ENCODE measurements around the gene GPATCH8.
A peak's percentile ranks its signal among the peaks of the same experiment; 100 is the strongest.

The GPATCH8 gene

DNA sequence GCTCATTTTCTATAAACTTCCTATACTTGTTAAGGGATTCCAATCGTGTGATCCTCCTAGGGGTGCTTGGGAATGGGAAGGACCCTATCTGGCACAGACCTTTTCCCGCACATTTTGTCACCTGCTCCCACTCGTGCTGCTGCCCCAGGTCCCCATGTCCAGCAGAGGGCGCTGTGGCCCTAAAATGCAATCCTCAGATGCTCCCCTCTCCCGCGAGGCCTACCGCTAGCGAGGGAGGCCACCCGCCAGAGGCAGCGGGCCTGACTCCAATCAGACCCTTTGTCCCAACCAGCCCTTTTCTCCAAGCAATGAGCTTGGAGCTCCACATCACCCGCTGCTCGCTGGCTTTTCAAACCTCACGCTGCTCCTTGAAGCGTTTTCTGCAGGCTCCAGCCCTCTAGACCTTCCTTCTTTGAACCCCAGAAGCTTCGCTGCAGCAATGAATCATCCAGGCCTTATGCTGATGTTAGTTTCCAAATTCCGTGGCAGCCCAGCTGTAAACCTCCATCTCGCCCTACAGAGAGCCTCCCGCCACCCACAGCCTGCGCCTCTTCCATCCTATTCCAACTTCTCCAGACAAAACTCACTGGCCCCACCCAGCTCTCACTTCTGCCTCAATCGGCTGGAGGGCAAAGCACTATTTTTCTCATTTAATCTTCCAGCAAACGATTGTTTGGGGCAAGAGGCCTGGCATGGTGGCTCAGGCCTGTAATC, 30.5 kb upstream of the GPATCH8 start:
- Histone ChIP-seq H3K36me3 (ENCODE audit: control insufficient read depth, insufficient read depth, low read length) (no peaks in the 10 kb centered on the region), H3K9me3 (ENCODE audit: control insufficient read depth, low read length) (no peaks in the 10 kb centered on the region), H3K4me2 (ENCODE audit: low read length) (no peak overlapping the region), H2AFZ (peak overlapping the region; percentile 93), H3K9ac (no peak overlapping the region), H3K27me3 (ENCODE audit: control insufficient read depth, insufficient read depth, low read length) (no peaks in the 10 kb centered on the region), H3K79me2 (no peaks in the 10 kb centered on the region), H3K4me3 (ENCODE audit: low read depth, low read length) (no peak overlapping the region), H3K27ac (no peak overlapping the region), H3K4me1 (no peaks in the 10 kb centered on the region)
- TF ChIP-seq, protein P1, sequence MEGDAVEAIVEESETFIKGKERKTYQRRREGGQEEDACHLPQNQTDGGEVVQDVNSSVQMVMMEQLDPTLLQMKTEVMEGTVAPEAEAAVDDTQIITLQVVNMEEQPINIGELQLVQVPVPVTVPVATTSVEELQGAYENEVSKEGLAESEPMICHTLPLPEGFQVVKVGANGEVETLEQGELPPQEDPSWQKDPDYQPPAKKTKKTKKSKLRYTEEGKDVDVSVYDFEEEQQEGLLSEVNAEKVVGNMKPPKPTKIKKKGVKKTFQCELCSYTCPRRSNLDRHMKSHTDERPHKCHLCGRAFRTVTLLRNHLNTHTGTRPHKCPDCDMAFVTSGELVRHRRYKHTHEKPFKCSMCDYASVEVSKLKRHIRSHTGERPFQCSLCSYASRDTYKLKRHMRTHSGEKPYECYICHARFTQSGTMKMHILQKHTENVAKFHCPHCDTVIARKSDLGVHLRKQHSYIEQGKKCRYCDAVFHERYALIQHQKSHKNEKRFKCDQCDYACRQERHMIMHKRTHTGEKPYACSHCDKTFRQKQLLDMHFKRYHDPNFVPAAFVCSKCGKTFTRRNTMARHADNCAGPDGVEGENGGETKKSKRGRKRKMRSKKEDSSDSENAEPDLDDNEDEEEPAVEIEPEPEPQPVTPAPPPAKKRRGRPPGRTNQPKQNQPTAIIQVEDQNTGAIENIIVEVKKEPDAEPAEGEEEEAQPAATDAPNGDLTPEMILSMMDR (IDR thresholded peaks at IDR 0.05) = peak; percentile 98

DNA sequence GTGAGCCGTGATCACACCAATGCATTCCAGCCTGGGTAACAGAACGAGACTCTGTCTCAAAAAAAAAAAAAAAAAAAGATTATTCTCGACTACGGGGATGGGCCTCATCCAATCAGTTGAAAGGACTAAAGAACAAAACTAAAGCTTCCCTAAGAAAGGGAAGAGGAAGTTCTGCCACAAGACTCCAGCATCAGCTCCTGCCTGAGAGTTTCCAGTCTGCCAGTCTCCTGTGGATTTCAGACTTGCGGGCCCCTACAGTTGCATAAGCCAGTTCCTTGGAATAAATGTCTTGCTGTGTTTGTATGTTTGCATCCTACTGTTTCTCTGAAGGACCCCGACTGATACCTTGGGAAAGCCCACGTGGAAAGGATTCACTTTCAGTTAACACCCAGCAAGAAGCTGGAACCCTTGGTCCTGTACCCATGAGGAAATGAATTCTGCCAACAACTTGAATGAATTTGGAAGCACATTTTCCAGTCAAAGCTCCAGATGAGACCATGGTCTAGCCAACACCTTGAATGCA, 27.8 kb upstream of the GPATCH8 start:
- Histone ChIP-seq H3K4me1 (no peaks in the 10 kb centered on the region), H3K79me2 (no peaks in the 10 kb centered on the region), H3K4me3 (ENCODE audit: low read depth, low read length) (no peak overlapping the region), H2AFZ (no peak overlapping the region), H3K4me2 (ENCODE audit: low read length) (no peak overlapping the region), H3K27me3 (ENCODE audit: control insufficient read depth, insufficient read depth, low read length) (no peaks in the 10 kb centered on the region), H3K9ac (no peak overlapping the region), H3K27ac (no peak overlapping the region), H3K9me3 (ENCODE audit: control insufficient read depth, low read length) (no peaks in the 10 kb centered on the region), H3K36me3 (ENCODE audit: control insufficient read depth, insufficient read depth, low read length) (no peaks in the 10 kb centered on the region)
- TF ChIP-seq, protein P1 (IDR thresholded peaks at IDR 0.05) = no peak

DNA sequence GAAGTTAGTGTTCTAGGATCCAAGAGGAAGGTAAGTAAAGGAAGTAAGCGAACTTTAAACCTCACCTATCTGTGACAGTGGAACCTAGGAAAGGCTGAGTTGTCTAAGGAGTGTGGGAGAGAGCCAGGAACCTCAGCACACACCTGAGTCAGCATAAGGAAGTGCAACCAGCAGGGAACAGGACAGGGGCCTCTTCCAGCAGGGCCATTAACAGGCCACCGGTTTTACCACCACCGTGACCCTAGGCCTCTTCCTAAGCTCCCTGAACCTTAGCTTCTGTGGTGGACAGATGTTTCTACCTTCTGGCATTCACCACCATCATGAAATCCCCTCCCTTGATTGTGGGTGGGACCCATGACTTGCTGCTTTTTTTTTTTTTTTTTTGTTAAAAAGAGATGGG, 26.7 kb upstream of the GPATCH8 start:
- no peaks in the 10 kb centered on the region for H3K36me3 ChIP-seq (ENCODE audit: control insufficient read depth, insufficient read depth, low read length)
- H3K4me1 ChIP-seq = no peaks in the 10 kb centered on the region
- no peak overlapping the region for H3K4me2 ChIP-seq (ENCODE audit: low read length)
- H3K4me3 ChIP-seq (ENCODE audit: low read depth, low read length) = no peak overlapping the region
- no peak overlapping the region for H3K27ac ChIP-seq
- TF ChIP-seq, protein P1 (IDR thresholded peaks at IDR 0.05) = no peak
- H3K9ac ChIP-seq = no peak overlapping the region
- H3K9me3 ChIP-seq (ENCODE audit: control insufficient read depth, low read length) = no peaks in the 10 kb centered on the region
- H3K27me3 ChIP-seq (ENCODE audit: control insufficient read depth, insufficient read depth, low read length) = no peaks in the 10 kb centered on the region
- H2AFZ ChIP-seq = no peak overlapping the region
- no peaks in the 10 kb centered on the region for H3K79me2 ChIP-seq

DNA sequence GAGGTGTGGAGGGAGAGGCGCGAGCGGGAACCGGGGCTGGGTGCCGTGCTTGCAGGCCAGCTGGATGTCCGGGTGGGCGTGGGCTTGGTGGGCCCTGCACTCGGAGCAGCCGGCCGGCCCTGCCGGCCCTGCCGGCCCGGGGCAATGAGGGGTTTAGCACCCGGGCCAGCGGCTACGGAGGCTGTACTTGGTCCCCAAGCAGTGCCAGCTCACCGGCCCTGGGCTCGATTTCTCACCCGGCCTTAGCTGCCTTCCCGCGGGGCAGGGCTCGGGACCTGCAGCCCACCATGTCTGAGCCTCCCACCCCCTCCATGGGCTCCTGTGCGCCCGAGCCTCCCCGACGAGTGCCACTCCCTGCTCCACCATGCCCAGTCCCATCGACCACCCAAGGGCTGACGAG, 24.7 kb upstream of the GPATCH8 start:
- Histone ChIP-seq H3K9ac (no peak overlapping the region), H2AFZ (no peak overlapping the region), H3K79me2 (no peaks in the 10 kb centered on the region), H3K4me3 (ENCODE audit: low read depth, low read length) (no peak overlapping the region), H3K4me1 (no peaks in the 10 kb centered on the region), H3K4me2 (ENCODE audit: low read length) (no peak overlapping the region), H3K36me3 (ENCODE audit: control insufficient read depth, insufficient read depth, low read length) (no peaks in the 10 kb centered on the region), H3K9me3 (ENCODE audit: control insufficient read depth, low read length) (no peaks in the 10 kb centered on the region), H3K27me3 (ENCODE audit: control insufficient read depth, insufficient read depth, low read length) (no peaks in the 10 kb centered on the region), H3K27ac (no peak overlapping the region)
- TF ChIP-seq, protein P1 (IDR thresholded peaks at IDR 0.05) = no peak

DNA sequence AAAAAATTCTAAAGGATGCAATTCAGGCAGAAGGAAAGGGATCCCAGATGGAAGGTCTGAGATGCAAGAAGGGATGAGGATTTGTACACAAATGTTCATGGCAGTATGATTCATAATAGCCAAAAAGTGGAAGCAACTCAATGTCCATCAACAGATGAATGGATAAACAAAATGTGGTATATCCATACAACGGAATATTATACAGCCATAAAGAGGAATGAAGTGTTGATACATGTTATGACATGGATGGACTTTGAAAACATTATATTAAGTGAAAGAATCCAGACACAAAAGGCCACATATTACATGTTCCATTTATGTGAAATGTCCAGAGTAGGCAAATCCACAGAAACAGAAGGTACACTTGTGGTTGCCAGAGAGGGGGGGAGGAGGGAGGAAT, 23.9 kb upstream of the GPATCH8 start:
- Histone ChIP-seq H2AFZ (no peak overlapping the region), H3K79me2 (no peaks in the 10 kb centered on the region), H3K27ac (no peak overlapping the region), H3K9me3 (ENCODE audit: control insufficient read depth, low read length) (no peaks in the 10 kb centered on the region), H3K9ac (no peak overlapping the region), H3K4me1 (no peaks in the 10 kb centered on the region), H3K36me3 (ENCODE audit: control insufficient read depth, insufficient read depth, low read length) (no peaks in the 10 kb centered on the region), H3K4me2 (ENCODE audit: low read length) (no peak overlapping the region), H3K4me3 (ENCODE audit: low read depth, low read length) (no peak overlapping the region), H3K27me3 (ENCODE audit: control insufficient read depth, insufficient read depth, low read length) (no peaks in the 10 kb centered on the region)
- TF ChIP-seq, protein P1 (IDR thresholded peaks at IDR 0.05) = no peak

Measured in parathyroid adenoma (tissue), 2 donors.